Endothelial cell of umbilical vein (primary cell): ENCODE results near the gene PRKCD. TPM values are rescaled to one million over a fixed set of nuclear protein-coding genes. Genes with fewer than 3 reads are reported as not detected.

Source experiments
- BruUV-seq: library from RNA; stranded (reverse); fragments of 400-500 nt; replicated peaks from 2 replicates; lab custom pipeline; 2021; lab: Mats Ljungman, UMichigan
- CTCF ChIA-PET: fragments of 300-600, 350-600 bp; sonication (Branson Sonifier 250); formaldehyde crosslinking; loops from one replicate; lab custom pipeline; 2021; ENCODE audit warnings: antibody characterized with exemption, inconsistent platforms; lab: Charles Lee
- POLR2A ChIA-PET: fragments of 300-600, 350-600 bp; sonication (Branson Sonifier 250); formaldehyde crosslinking; loops from one replicate; lab custom pipeline; 2021; ENCODE audit warnings: antibody characterized with exemption, inconsistent platforms; lab: Charles Lee
- DNase-seq: peaks from one replicate; pipeline ENCODE4 v3.0.0-alpha.2; 2011; ENCODE audit warnings: low read depth, low spot score
- FAIRE-seq: peaks from 2 replicates; lab custom pipeline; 2011; peaks lifted over from hg19 to GRCh38; lab: Jason Lieb, UNC
- H2AFZ ChIP-seq: 2 replicates; pipeline ENCODE4 v1.6.0; 2012; ENCODE audit warnings: low read depth, low read length, control low read depth, inconsistent platforms
- H3K27ac ChIP-seq: 2 replicates; pipeline ENCODE4 v1.5.1; 2011; ENCODE audit warnings: low read depth, mild to moderate bottlenecking, control low read depth, low read length, moderate library complexity; ENCODE audit not compliant: insufficient read depth
- H3K27me3 ChIP-seq, 2 experiments: 2 replicates each; pipeline versions ENCODE4 v1.6.0 to v1.6.1; 2011; ENCODE audit warnings: low read length in 2 of 2, mixed read lengths in 1 of 2; ENCODE audit not compliant: control insufficient read depth in 2 of 2, insufficient read depth in 2 of 2
- H3K36me3 ChIP-seq, 2 experiments: 2 replicates in 1 of 2; 3 replicates in 1 of 2; pipeline ENCODE4 v1.5.1; 2011; ENCODE audit warnings: low read length in 2 of 2, mild to moderate bottlenecking in 1 of 2, moderate library complexity in 1 of 2; ENCODE audit not compliant: control insufficient read depth in 2 of 2, insufficient read depth in 2 of 2; ENCODE audit errors: extremely low read depth in 1 of 2
- H3K4me1 ChIP-seq: 3 replicates; pipeline ENCODE4 v1.5.1; 2011; ENCODE audit warnings: mild to moderate bottlenecking, low read length; ENCODE audit not compliant: control insufficient read depth, insufficient read depth; ENCODE audit errors: extremely low read depth
- H3K4me2 ChIP-seq: 2 replicates; pipeline ENCODE4 v1.6.1; 2011; ENCODE audit warnings: low read length, control low read depth, mixed read lengths; ENCODE audit not compliant: insufficient read depth
- H3K4me3 ChIP-seq, 3 experiments: fragments of 200-600 bp in 1 of 3; sonication (generic), shearing (Covaris generic) in 1 of 3; replicated peaks in 1 of 3; 2 replicates each; pipeline ENCODE4 v1.5.1; 2011 to 2016; ENCODE audit warnings: control low read depth in 3 of 3, low read length in 3 of 3, mild to moderate bottlenecking in 2 of 3, inconsistent platforms in 1 of 3, low read depth in 1 of 3, moderate library complexity in 1 of 3; ENCODE audit not compliant: insufficient read depth in 1 of 3
- H3K79me2 ChIP-seq: 2 replicates; pipeline ENCODE4 v1.6.0; 2012; ENCODE audit warnings: low read length, inconsistent platforms; ENCODE audit not compliant: control insufficient read depth, insufficient read depth
- H3K9ac ChIP-seq: replicated peaks from 2 replicates; pipeline ENCODE3; 2011; ENCODE audit warnings: low read length, control low read depth; ENCODE audit not compliant: insufficient read depth; ENCODE audit errors: extremely low read depth
- H3K9me1 ChIP-seq: replicated peaks from 3 replicates; pipeline ENCODE4 v1.6.0; 2011; ENCODE audit warnings: mild to moderate bottlenecking, low read length; ENCODE audit not compliant: control insufficient read depth, insufficient read depth; ENCODE audit errors: extremely low read depth
- H3K9me3 ChIP-seq: replicated peaks from 2 replicates; pipeline ENCODE4 v1.5.1; 2012; ENCODE audit warnings: low read length, inconsistent platforms; ENCODE audit not compliant: control insufficient read depth, insufficient read depth
- H4K20me1 ChIP-seq: replicated peaks from 2 replicates; pipeline ENCODE3; 2011; ENCODE audit warnings: mild to moderate bottlenecking, low read length; ENCODE audit not compliant: control insufficient read depth, insufficient read depth; ENCODE audit errors: extremely low read depth
- EZH2 ChIP-seq: IDR thresholded peaks from 2 replicates; pipeline ENCODE4 v1.6.1; 2012; ENCODE audit warnings: borderline replicate concordance, low read depth, mild to moderate bottlenecking, moderate library complexity, low read length, inconsistent platforms; ENCODE audit not compliant: severe bottlenecking
- FOS ChIP-seq: IDR thresholded peaks from 2 replicates; pipeline ENCODE4 v1.6.1; 2011; ENCODE audit warnings: mild to moderate bottlenecking, low read length, moderate library complexity, borderline replicate concordance; ENCODE audit not compliant: insufficient read depth
- GATA2 ChIP-seq: IDR thresholded peaks from 2 replicates; pipeline ENCODE4 v1.7.0; 2011; ENCODE audit warnings: low read depth, mild to moderate bottlenecking, moderate library complexity, mixed read lengths, low read length; ENCODE audit not compliant: insufficient read length, insufficient read depth
- JUN ChIP-seq: IDR thresholded peaks from 2 replicates; pipeline ENCODE4 v1.6.1; 2011; ENCODE audit warnings: borderline replicate concordance, low read depth; ENCODE audit not compliant: insufficient read length, insufficient read depth
- MYC ChIP-seq: IDR thresholded peaks from one replicate; pipeline ENCODE4 v1.6.1; 2011; ENCODE audit warnings: mild to moderate bottlenecking, low read depth, low read length
- POLR2A ChIP-seq: IDR thresholded peaks from 2 replicates; pipeline ENCODE4 v1.6.1; 2012; ENCODE audit warnings: low read depth, mild to moderate bottlenecking, control low read depth, low read length
- POLR2AphosphoS5 ChIP-seq: IDR thresholded peaks from 2 replicates; pipeline ENCODE4 v1.6.1; 2012; ENCODE audit warnings: low read depth, mild to moderate bottlenecking, control low read depth, low read length, moderate library complexity; ENCODE audit not compliant: insufficient read depth
- dilution Hi-C: fragments of 300-500 bp; cut with MboI; formaldehyde crosslinking; loops from one replicate; pipeline ENCODE4 v1.15.0; 2019; ENCODE audit warnings: low sequenced_read_pairs; ENCODE audit not compliant: extremely low pct_ligation_motif_present
- intact Hi-C: fragments of 100-400 bp; cut with micrococcal nuclease; formaldehyde crosslinking; loops from one replicate; pipeline ENCODE4 v1.10.0; 2022
- polyA plus RNA-seq, 4 experiments: library from polyadenylated mRNA; depleted of rRNA in 3 of 4; stranded (reverse) in 3 of 4; unstranded in 1 of 4; fragments of >200 nt; gene quantifications; 2 replicates each; pipeline versions ENCODE4 v1.2.1 to v1.2.3, GENCODE V29; 2011 to 2012; ENCODE audit warnings: missing spikeins in 1 of 4
- total RNA-seq: library from RNA; stranded (reverse); gene quantifications from 2 replicates; pipeline ENCODE4 v1.2.3, GENCODE V29; 2021
- TF ChIP-seq, protein P1 (sequence below), 2 donors: IDR thresholded peaks; 1 replicate in 1 of 2; 2 replicates in 1 of 2; pipeline ENCODE4 v1.5.1; 2011; ENCODE audit warnings: low read length in 2 of 2, mild to moderate bottlenecking in 2 of 2, moderate library complexity in 2 of 2, control low read depth in 1 of 2, inconsistent platforms in 1 of 2, low read depth in 1 of 2; ENCODE audit not compliant: insufficient read depth in 1 of 2; ENCODE audit errors: extremely low read depth in 1 of 2
- TF ChIP-seq, protein P2 (sequence below): IDR thresholded peaks from 2 replicates; pipeline ENCODE4 v1.6.1; 2011; ENCODE audit not compliant: insufficient read depth, insufficient read length

PRKCD gene
- total and polyA plus RNA-seq, 2 donors (not counting 3 experiments of a cell fraction or from before 2014, with no cell fraction given), result 15.5 to 19.0 TPM

DNA sequence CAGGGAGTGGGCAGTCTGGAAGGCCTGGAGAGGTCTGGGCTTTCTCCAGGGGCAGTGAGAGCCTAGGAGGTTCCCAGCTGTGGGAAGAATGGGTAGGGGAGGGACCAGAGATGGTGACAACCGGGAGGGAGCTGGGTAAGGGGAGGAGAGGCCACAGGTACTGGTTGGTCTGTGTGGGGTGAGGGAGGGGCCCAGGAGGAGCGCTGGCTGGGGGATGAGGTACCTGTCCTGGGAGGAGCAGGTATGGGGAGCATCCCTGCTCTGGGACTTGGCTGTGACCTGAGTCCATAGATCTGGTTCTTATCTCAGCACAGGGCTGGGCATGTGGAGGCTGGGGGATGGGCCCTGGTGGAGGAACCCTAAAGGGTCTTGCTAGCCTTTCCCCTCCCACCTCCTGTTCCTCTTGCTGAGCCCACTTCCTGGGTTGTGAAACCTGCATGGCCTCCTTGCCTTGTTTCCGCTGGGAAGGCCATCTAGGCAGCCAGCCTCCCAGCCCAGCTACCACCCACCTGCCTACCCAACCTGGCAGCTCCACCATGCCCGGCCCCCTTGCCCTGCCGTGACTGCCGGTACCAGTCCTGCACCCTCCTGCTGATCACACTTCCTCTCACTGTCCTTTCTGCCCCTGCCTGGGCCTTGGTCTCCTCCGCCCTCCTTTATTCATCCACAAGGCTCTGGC is 11.0 kb downstream of the PRKCD start:
- Histone ChIP-seq H3K27me3 (no peaks in the 10 kb centered on the region), H3K4me1 (peaks cover 8% of the 10 kb centered on the region), H3K27ac (no peak overlapping the region), H3K4me2 (no peak overlapping the region), H4K20me1 (no peaks in the 10 kb centered on the region), H3K9ac (no peak overlapping the region), H3K9me3 (no peaks in the 10 kb centered on the region), H2AFZ (no peak overlapping the region), H3K9me1 (no peaks in the 10 kb centered on the region), H3K79me2 (peaks cover 3% of the 10 kb centered on the region), H3K36me3 (no peaks in the 10 kb centered on the region), H3K4me3 (no peak overlapping the region)
- FAIRE-seq, result no peak
- no TSS peak for BruUV-seq
- no peak for DNase-seq
- POLR2A ChIA-PET, result no interaction called here
- CTCF ChIA-PET, result no interaction called here
- dilution Hi-C loops (no loop called here), intact Hi-C loops (no loop called here)
- no peak for TF ChIP-seq MYC
- TF ChIP-seq EZH2, result no peak
- no peak for TF ChIP-seq JUN
- TF ChIP-seq, protein P1, sequence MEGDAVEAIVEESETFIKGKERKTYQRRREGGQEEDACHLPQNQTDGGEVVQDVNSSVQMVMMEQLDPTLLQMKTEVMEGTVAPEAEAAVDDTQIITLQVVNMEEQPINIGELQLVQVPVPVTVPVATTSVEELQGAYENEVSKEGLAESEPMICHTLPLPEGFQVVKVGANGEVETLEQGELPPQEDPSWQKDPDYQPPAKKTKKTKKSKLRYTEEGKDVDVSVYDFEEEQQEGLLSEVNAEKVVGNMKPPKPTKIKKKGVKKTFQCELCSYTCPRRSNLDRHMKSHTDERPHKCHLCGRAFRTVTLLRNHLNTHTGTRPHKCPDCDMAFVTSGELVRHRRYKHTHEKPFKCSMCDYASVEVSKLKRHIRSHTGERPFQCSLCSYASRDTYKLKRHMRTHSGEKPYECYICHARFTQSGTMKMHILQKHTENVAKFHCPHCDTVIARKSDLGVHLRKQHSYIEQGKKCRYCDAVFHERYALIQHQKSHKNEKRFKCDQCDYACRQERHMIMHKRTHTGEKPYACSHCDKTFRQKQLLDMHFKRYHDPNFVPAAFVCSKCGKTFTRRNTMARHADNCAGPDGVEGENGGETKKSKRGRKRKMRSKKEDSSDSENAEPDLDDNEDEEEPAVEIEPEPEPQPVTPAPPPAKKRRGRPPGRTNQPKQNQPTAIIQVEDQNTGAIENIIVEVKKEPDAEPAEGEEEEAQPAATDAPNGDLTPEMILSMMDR (IDR thresholded peaks at IDR 0.05; ENCODE audit: extremely low read depth in 1 of 2, insufficient read depth in 1 of 2, low read depth in 1 of 2, low read length in 2 of 2), result no peak
- no peak for TF ChIP-seq POLR2AphosphoS5
- TF ChIP-seq GATA2, result no peak
- TF ChIP-seq POLR2A, result no peak
- TF ChIP-seq FOS, result no peak
- TF ChIP-seq, protein P2, sequence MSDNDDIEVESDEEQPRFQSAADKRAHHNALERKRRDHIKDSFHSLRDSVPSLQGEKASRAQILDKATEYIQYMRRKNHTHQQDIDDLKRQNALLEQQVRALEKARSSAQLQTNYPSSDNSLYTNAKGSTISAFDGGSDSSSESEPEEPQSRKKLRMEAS, result no peak
